ENCODE data around the gene HSD3B1. TPM values are rescaled to one million over a fixed set of nuclear protein-coding genes. Genes with fewer than 3 reads are reported as not detected.

HSD3B1 gene
- total and polyA plus RNA-seq, 2 experiments from 2014 or later: not detected

DNA sequence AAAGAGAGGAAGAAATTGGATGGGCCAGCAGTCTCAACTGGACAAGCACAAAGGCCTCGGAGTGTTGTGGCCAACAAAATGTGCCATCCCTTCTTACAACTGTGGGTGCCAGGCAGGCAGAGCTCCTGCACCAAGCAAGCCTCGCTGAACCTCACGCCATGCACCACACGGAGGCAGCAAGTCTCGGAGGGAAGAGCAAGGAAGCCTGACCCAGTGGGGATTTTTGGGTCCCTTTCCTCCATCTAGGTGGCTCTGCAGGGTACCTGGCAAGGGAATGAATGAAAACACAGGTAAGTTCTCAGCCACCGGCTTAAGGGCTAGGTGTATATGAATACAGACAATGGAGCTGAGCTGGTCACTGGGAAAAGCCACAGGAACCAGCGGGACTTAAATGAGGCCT, 40.8 kb downstream of the HSD3B1 start:
- 0 out of 2 replicates have a peak overlapping the region, but pooled peaks have one; percentile 32 for H2AFZ ChIP-seq
- H3K79me2 ChIP-seq (replicated peaks; ENCODE audit: insufficient read depth): no peaks in the 10 kb centered on the region
- H3K27ac ChIP-seq (ENCODE audit: low read depth): no peak overlapping the region
- no peak overlapping the region for H3K4me2 ChIP-seq
- H3K36me3 Mint-ChIP-seq (ENCODE audit: low read depth): no peaks in the 10 kb centered on the region
- H3K9me3 Mint-ChIP-seq: no peaks in the 10 kb centered on the region
- H3K4me3 ChIP-seq: no peak overlapping the region
- no peaks in the 10 kb centered on the region for H3F3A ChIP-seq (replicated peaks; ENCODE audit: low read depth)
- no peak; the same call in 2 of the 3 replicates for ATAC-seq
- TF ChIP-seq JUNB (IDR thresholded peaks at IDR 0.05; ENCODE audit: unreplicated experiment): no peak
- TF ChIP-seq, protein P1, sequence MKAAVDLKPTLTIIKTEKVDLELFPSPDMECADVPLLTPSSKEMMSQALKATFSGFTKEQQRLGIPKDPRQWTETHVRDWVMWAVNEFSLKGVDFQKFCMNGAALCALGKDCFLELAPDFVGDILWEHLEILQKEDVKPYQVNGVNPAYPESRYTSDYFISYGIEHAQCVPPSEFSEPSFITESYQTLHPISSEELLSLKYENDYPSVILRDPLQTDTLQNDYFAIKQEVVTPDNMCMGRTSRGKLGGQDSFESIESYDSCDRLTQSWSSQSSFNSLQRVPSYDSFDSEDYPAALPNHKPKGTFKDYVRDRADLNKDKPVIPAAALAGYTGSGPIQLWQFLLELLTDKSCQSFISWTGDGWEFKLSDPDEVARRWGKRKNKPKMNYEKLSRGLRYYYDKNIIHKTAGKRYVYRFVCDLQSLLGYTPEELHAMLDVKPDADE (IDR thresholded peaks at IDR 0.05): no peak
- TF ChIP-seq EZH2 (IDR thresholded peaks at IDR 0.05; ENCODE audit: low read depth, unreplicated experiment): no peak
- no peak for TF ChIP-seq STAT1 (IDR thresholded peaks at IDR 0.05; ENCODE audit: unreplicated experiment)
- no peak for TF ChIP-seq EZH2phosphoT487 (IDR thresholded peaks at IDR 0.05; ENCODE audit: unreplicated experiment)
- TF ChIP-seq, protein P2, sequence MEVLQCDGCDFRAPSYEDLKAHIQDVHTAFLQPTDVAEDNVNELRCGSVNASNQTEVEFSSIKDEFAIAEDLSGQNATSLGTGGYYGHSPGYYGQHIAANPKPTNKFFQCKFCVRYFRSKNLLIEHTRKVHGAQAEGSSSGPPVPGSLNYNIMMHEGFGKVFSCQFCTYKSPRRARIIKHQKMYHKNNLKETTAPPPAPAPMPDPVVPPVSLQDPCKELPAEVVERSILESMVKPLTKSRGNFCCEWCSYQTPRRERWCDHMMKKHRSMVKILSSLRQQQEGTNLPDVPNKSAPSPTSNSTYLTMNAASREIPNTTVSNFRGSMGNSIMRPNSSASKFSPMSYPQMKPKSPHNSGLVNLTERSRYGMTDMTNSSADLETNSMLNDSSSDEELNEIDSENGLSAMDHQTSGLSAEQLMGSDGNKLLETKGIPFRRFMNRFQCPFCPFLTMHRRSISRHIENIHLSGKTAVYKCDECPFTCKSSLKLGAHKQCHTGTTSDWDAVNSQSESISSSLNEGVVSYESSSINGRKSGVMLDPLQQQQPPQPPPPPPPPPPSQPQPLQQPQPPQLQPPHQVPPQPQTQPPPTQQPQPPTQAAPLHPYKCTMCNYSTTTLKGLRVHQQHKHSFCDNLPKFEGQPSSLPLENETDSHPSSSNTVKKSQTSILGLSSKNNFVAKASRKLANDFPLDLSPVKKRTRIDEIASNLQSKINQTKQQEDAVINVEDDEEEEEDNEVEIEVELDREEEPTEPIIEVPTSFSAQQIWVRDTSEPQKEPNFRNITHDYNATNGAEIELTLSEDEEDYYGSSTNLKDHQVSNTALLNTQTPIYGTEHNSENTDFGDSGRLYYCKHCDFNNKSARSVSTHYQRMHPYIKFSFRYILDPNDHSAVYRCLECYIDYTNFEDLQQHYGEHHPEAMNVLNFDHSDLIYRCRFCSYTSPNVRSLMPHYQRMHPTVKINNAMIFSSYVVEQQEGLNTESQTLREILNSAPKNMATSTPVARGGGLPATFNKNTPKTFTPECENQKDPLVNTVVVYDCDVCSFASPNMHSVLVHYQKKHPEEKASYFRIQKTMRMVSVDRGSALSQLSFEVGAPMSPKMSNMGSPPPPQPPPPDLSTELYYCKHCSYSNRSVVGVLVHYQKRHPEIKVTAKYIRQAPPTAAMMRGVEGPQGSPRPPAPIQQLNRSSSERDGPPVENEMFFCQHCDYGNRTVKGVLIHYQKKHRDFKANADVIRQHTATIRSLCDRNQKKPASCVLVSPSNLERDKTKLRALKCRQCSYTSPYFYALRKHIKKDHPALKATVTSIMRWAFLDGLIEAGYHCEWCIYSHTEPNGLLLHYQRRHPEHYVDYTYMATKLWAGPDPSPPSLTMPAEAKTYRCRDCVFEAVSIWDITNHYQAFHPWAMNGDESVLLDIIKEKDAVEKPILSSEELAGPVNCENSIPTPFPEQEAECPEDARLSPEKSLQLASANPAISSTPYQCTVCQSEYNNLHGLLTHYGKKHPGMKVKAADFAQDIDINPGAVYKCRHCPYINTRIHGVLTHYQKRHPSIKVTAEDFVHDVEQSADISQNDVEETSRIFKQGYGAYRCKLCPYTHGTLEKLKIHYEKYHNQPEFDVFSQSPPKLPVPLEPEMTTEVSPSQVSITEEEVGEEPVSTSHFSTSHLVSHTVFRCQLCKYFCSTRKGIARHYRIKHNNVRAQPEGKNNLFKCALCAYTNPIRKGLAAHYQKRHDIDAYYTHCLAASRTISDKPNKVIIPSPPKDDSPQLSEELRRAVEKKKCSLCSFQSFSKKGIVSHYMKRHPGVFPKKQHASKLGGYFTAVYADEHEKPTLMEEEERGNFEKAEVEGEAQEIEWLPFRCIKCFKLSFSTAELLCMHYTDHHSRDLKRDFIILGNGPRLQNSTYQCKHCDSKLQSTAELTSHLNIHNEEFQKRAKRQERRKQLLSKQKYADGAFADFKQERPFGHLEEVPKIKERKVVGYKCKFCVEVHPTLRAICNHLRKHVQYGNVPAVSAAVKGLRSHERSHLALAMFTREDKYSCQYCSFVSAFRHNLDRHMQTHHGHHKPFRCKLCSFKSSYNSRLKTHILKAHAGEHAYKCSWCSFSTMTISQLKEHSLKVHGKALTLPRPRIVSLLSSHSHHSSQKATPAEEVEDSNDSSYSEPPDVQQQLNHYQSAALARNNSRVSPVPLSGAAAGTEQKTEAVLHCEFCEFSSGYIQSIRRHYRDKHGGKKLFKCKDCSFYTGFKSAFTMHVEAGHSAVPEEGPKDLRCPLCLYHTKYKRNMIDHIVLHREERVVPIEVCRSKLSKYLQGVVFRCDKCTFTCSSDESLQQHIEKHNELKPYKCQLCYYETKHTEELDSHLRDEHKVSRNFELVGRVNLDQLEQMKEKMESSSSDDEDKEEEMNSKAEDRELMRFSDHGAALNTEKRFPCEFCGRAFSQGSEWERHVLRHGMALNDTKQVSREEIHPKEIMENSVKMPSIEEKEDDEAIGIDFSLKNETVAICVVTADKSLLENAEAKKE (CRISPR knock-in tag; IDR thresholded peaks at IDR 0.05): no peak
- TF ChIP-seq, protein P3, sequence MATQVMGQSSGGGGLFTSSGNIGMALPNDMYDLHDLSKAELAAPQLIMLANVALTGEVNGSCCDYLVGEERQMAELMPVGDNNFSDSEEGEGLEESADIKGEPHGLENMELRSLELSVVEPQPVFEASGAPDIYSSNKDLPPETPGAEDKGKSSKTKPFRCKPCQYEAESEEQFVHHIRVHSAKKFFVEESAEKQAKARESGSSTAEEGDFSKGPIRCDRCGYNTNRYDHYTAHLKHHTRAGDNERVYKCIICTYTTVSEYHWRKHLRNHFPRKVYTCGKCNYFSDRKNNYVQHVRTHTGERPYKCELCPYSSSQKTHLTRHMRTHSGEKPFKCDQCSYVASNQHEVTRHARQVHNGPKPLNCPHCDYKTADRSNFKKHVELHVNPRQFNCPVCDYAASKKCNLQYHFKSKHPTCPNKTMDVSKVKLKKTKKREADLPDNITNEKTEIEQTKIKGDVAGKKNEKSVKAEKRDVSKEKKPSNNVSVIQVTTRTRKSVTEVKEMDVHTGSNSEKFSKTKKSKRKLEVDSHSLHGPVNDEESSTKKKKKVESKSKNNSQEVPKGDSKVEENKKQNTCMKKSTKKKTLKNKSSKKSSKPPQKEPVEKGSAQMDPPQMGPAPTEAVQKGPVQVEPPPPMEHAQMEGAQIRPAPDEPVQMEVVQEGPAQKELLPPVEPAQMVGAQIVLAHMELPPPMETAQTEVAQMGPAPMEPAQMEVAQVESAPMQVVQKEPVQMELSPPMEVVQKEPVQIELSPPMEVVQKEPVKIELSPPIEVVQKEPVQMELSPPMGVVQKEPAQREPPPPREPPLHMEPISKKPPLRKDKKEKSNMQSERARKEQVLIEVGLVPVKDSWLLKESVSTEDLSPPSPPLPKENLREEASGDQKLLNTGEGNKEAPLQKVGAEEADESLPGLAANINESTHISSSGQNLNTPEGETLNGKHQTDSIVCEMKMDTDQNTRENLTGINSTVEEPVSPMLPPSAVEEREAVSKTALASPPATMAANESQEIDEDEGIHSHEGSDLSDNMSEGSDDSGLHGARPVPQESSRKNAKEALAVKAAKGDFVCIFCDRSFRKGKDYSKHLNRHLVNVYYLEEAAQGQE (IDR thresholded peaks at IDR 0.05; ENCODE audit: unreplicated experiment): no peak
- no peak for TF ChIP-seq NANOG (IDR thresholded peaks at IDR 0.05; ENCODE audit: borderline replicate concordance)
- TF ChIP-seq ZNF114 (CRISPR knock-in tag; IDR thresholded peaks at IDR 0.05): no peak
- TF ChIP-seq ZNF331 (CRISPR knock-in tag; IDR thresholded peaks at IDR 0.05; ENCODE audit: low read depth): no peak
- TF ChIP-seq, protein P4, sequence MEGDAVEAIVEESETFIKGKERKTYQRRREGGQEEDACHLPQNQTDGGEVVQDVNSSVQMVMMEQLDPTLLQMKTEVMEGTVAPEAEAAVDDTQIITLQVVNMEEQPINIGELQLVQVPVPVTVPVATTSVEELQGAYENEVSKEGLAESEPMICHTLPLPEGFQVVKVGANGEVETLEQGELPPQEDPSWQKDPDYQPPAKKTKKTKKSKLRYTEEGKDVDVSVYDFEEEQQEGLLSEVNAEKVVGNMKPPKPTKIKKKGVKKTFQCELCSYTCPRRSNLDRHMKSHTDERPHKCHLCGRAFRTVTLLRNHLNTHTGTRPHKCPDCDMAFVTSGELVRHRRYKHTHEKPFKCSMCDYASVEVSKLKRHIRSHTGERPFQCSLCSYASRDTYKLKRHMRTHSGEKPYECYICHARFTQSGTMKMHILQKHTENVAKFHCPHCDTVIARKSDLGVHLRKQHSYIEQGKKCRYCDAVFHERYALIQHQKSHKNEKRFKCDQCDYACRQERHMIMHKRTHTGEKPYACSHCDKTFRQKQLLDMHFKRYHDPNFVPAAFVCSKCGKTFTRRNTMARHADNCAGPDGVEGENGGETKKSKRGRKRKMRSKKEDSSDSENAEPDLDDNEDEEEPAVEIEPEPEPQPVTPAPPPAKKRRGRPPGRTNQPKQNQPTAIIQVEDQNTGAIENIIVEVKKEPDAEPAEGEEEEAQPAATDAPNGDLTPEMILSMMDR (conservative IDR thresholded peaks at IDR 0.05; ENCODE audit: low read depth in 2 of 2): no peak
- no peak for TF ChIP-seq CREB1 (CRISPR knock-in tag; IDR thresholded peaks at IDR 0.05; ENCODE audit: low read depth)
- no peak for TF ChIP-seq POLR2AphosphoS5 (IDR thresholded peaks at IDR 0.05; ENCODE audit: low read depth)
- no peaks in the 10 kb centered on the region for H4K20me1 ChIP-seq (replicated peaks; ENCODE audit: insufficient read depth)
- no peaks in the 10 kb centered on the region for H3K9me2 ChIP-seq (ENCODE audit: insufficient read depth)
- H3K4me3 Mint-ChIP-seq: no peak overlapping the region
- no peak overlapping the region for H3K27ac Mint-ChIP-seq
- H3K27me3 Mint-ChIP-seq (ENCODE audit: insufficient read depth, low read depth, poor library complexity): no peaks in the 10 kb centered on the region
- no peaks in the 10 kb centered on the region for H3K27me3 ChIP-seq (ENCODE audit: insufficient read depth)
- no peaks in the 10 kb centered on the region for H3K4me1 ChIP-seq (ENCODE audit: insufficient read depth)
- H3K4me1 Mint-ChIP-seq: peaks cover 2% of the 10 kb centered on the region; the same call in 2 of the 3 replicates
- DNase-seq (ENCODE audit: low spot score): peak; percentile 11
- no peaks in the 10 kb centered on the region for H3K36me3 ChIP-seq (ENCODE audit: insufficient read depth)
